Measurements from ENCODE around the gene RIPOR2. TPM values are rescaled to one million over a fixed set of nuclear protein-coding genes. Genes with fewer than 3 reads are reported as not detected.

The RIPOR2 gene, protein sequence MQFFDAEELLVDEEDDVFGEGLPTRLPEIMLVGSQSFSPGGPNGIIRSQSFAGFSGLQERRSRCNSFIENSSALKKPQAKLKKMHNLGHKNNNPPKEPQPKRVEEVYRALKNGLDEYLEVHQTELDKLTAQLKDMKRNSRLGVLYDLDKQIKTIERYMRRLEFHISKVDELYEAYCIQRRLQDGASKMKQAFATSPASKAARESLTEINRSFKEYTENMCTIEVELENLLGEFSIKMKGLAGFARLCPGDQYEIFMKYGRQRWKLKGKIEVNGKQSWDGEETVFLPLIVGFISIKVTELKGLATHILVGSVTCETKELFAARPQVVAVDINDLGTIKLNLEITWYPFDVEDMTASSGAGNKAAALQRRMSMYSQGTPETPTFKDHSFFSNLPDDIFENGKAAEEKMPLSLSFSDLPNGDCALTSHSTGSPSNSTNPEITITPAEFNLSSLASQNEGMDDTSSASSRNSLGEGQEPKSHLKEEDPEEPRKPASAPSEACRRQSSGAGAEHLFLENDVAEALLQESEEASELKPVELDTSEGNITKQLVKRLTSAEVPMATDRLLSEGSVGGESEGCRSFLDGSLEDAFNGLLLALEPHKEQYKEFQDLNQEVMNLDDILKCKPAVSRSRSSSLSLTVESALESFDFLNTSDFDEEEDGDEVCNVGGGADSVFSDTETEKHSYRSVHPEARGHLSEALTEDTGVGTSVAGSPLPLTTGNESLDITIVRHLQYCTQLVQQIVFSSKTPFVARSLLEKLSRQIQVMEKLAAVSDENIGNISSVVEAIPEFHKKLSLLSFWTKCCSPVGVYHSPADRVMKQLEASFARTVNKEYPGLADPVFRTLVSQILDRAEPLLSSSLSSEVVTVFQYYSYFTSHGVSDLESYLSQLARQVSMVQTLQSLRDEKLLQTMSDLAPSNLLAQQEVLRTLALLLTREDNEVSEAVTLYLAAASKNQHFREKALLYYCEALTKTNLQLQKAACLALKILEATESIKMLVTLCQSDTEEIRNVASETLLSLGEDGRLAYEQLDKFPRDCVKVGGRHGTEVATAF
- total RNA-seq (2014; rRNA removed; shearing (Covaris generic)) (22.5 TPM in 2 replicates), polyA plus RNA-seq (2016; fragmentation: Nextera tagmentation; extraction: Ambion mirVana) (8.8 and 9.5 TPM in 2 replicates)
- long read RNA-seq, partial matches to known transcripts: 5 of 16 reads
- long read RNA-seq, other reads (novel, unspliced or antisense): 7 of 16 reads

DNA sequence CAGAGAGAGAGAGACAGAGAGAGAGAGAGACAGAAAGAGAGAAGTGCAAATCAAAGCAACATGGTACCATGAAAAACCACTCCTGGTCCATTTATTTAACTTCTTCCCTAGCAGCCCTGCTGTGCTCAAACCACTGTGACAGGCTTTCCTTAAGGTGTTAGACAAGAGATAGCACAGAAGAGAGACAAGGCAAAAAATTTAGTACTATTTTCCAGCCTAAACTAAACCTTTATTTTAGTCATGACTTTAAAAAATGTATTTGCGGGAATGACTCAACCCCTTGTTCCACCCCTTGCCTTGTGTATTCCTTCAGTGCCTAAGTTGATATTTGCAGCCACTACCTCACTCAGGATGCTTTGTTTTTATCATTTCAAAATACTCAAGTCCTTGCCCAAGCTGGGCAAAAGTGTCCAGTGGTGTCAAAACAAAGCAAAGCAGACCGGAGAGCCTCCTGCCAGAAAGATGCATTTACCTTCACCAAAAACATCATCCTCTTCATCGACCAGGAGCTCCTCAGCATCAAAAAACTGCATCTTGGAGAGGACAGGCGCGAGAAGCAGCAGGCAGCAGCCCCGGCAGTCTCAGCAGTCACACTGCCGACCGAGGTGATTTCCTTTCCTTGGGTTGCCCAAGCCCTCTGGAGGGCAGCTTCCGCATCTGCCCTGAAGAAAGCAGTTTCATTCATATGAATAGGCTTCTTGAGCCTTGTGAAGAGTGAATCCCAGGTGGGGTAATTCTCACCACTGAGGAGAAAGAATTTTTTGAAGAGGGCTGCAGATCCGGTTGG is at the start of gene RIPOR2:
TSS of gene RIPOR2 (minus strand) at position 595 of the 787 bp plus-strand sequence. CDS start at position 533, 62 bp downstream.
- peak within 1 kb of the TSS; percentile 77 for H3K27ac ChIP-seq (ENCODE audit: low read depth)
- TF ChIP-seq NANOG (IDR thresholded peaks at IDR 0.05; ENCODE audit: borderline replicate concordance): no peak
- no peak for TF ChIP-seq CREB1 (CRISPR knock-in tag; IDR thresholded peaks at IDR 0.05; ENCODE audit: low read depth)
- peak; percentile 75; the same call in 1 of the 2 replicates for TF ChIP-seq ZNF114 (CRISPR knock-in tag; IDR thresholded peaks at IDR 0.05)
- TF ChIP-seq STAT1 (IDR thresholded peaks at IDR 0.05; ENCODE audit: unreplicated experiment): no peak
- TF ChIP-seq EZH2phosphoT487 (IDR thresholded peaks at IDR 0.05; ENCODE audit: unreplicated experiment): no peak
- TF ChIP-seq, protein P1, sequence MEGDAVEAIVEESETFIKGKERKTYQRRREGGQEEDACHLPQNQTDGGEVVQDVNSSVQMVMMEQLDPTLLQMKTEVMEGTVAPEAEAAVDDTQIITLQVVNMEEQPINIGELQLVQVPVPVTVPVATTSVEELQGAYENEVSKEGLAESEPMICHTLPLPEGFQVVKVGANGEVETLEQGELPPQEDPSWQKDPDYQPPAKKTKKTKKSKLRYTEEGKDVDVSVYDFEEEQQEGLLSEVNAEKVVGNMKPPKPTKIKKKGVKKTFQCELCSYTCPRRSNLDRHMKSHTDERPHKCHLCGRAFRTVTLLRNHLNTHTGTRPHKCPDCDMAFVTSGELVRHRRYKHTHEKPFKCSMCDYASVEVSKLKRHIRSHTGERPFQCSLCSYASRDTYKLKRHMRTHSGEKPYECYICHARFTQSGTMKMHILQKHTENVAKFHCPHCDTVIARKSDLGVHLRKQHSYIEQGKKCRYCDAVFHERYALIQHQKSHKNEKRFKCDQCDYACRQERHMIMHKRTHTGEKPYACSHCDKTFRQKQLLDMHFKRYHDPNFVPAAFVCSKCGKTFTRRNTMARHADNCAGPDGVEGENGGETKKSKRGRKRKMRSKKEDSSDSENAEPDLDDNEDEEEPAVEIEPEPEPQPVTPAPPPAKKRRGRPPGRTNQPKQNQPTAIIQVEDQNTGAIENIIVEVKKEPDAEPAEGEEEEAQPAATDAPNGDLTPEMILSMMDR (conservative IDR thresholded peaks at IDR 0.05; ENCODE audit: low read depth in 2 of 2): peak; percentile 32 to 44
- TF ChIP-seq EZH2 (IDR thresholded peaks at IDR 0.05; ENCODE audit: low read depth, unreplicated experiment): no peak
- TF ChIP-seq, protein P2, sequence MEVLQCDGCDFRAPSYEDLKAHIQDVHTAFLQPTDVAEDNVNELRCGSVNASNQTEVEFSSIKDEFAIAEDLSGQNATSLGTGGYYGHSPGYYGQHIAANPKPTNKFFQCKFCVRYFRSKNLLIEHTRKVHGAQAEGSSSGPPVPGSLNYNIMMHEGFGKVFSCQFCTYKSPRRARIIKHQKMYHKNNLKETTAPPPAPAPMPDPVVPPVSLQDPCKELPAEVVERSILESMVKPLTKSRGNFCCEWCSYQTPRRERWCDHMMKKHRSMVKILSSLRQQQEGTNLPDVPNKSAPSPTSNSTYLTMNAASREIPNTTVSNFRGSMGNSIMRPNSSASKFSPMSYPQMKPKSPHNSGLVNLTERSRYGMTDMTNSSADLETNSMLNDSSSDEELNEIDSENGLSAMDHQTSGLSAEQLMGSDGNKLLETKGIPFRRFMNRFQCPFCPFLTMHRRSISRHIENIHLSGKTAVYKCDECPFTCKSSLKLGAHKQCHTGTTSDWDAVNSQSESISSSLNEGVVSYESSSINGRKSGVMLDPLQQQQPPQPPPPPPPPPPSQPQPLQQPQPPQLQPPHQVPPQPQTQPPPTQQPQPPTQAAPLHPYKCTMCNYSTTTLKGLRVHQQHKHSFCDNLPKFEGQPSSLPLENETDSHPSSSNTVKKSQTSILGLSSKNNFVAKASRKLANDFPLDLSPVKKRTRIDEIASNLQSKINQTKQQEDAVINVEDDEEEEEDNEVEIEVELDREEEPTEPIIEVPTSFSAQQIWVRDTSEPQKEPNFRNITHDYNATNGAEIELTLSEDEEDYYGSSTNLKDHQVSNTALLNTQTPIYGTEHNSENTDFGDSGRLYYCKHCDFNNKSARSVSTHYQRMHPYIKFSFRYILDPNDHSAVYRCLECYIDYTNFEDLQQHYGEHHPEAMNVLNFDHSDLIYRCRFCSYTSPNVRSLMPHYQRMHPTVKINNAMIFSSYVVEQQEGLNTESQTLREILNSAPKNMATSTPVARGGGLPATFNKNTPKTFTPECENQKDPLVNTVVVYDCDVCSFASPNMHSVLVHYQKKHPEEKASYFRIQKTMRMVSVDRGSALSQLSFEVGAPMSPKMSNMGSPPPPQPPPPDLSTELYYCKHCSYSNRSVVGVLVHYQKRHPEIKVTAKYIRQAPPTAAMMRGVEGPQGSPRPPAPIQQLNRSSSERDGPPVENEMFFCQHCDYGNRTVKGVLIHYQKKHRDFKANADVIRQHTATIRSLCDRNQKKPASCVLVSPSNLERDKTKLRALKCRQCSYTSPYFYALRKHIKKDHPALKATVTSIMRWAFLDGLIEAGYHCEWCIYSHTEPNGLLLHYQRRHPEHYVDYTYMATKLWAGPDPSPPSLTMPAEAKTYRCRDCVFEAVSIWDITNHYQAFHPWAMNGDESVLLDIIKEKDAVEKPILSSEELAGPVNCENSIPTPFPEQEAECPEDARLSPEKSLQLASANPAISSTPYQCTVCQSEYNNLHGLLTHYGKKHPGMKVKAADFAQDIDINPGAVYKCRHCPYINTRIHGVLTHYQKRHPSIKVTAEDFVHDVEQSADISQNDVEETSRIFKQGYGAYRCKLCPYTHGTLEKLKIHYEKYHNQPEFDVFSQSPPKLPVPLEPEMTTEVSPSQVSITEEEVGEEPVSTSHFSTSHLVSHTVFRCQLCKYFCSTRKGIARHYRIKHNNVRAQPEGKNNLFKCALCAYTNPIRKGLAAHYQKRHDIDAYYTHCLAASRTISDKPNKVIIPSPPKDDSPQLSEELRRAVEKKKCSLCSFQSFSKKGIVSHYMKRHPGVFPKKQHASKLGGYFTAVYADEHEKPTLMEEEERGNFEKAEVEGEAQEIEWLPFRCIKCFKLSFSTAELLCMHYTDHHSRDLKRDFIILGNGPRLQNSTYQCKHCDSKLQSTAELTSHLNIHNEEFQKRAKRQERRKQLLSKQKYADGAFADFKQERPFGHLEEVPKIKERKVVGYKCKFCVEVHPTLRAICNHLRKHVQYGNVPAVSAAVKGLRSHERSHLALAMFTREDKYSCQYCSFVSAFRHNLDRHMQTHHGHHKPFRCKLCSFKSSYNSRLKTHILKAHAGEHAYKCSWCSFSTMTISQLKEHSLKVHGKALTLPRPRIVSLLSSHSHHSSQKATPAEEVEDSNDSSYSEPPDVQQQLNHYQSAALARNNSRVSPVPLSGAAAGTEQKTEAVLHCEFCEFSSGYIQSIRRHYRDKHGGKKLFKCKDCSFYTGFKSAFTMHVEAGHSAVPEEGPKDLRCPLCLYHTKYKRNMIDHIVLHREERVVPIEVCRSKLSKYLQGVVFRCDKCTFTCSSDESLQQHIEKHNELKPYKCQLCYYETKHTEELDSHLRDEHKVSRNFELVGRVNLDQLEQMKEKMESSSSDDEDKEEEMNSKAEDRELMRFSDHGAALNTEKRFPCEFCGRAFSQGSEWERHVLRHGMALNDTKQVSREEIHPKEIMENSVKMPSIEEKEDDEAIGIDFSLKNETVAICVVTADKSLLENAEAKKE (CRISPR knock-in tag; IDR thresholded peaks at IDR 0.05): peak; percentile 97
- TF ChIP-seq, protein P3, sequence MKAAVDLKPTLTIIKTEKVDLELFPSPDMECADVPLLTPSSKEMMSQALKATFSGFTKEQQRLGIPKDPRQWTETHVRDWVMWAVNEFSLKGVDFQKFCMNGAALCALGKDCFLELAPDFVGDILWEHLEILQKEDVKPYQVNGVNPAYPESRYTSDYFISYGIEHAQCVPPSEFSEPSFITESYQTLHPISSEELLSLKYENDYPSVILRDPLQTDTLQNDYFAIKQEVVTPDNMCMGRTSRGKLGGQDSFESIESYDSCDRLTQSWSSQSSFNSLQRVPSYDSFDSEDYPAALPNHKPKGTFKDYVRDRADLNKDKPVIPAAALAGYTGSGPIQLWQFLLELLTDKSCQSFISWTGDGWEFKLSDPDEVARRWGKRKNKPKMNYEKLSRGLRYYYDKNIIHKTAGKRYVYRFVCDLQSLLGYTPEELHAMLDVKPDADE (IDR thresholded peaks at IDR 0.05): no peak

More for the DNA sequence above, at the start of gene RIPOR2:
- Mint-ChIP-seq H3K27ac (peak within 1 kb of the TSS; percentile 47), H3K4me3 (peak within 1 kb of the TSS; percentile 69), H3K9me3 (no peaks in the 10 kb centered on the region; the same call in 2 of the 3 replicates), H3K27me3 (ENCODE audit: insufficient read depth, low read depth, poor library complexity) (peaks cover 2% of the 10 kb centered on the region), H3K36me3 (ENCODE audit: low read depth) (no peaks in the 10 kb centered on the region), H3K4me1 (peaks cover 66% of the 10 kb centered on the region)
- H3K4me3 ChIP-seq: peak within 1 kb of the TSS; percentile 42
- H3K4me1 ChIP-seq (ENCODE audit: insufficient read depth): peaks cover 50% of the 10 kb centered on the region
- ATAC-seq (peak; percentile 92), DNase-seq (ENCODE audit: low spot score) (peak; percentile 87)
- H2AFZ ChIP-seq: no peak within 1 kb of the TSS; the same call in 1 of the 2 replicates
- H3K9me2 ChIP-seq (ENCODE audit: insufficient read depth): no peaks in the 10 kb centered on the region
- H3K36me3 ChIP-seq (ENCODE audit: insufficient read depth): no peaks in the 10 kb centered on the region
- no peaks in the 10 kb centered on the region for H3F3A ChIP-seq (replicated peaks; ENCODE audit: low read depth)
- peak within 1 kb of the TSS; percentile 73 for H3K4me2 ChIP-seq
- H3K79me2 ChIP-seq (replicated peaks; ENCODE audit: insufficient read depth): peaks cover 14% of the 10 kb centered on the region
- no peaks in the 10 kb centered on the region for H3K27me3 ChIP-seq (ENCODE audit: insufficient read depth)
- H4K20me1 ChIP-seq (replicated peaks; ENCODE audit: insufficient read depth): no peaks in the 10 kb centered on the region

Data from GM23338 (cell line).